Nucleus accumbens (tissue), 56 donors: ENCODE data around the gene PLXNB2.

Experiments
- DNase-seq, 56 donors: peaks; one replicate each; lab custom pipeline; 2025; lab: John Stamatoyannopoulos, UW

PLXNB2 gene

GRCh38 chr22:50299785-50300619 lies 7.4 kb downstream of the PLXNB2 start:
- DNase-seq = peak in 2 of 56 donors; percentile 9 to 44

GRCh38 chr22:50298937-50299784 lies 8.3 kb downstream of the PLXNB2 start:
- DNase-seq = peak in 7 of 56 donors; percentile 20 to 32 (median 26)

GRCh38 chr22:50298266-50298637 lies 9.2 kb downstream of the PLXNB2 start:
- no peak for DNase-seq

DNA sequence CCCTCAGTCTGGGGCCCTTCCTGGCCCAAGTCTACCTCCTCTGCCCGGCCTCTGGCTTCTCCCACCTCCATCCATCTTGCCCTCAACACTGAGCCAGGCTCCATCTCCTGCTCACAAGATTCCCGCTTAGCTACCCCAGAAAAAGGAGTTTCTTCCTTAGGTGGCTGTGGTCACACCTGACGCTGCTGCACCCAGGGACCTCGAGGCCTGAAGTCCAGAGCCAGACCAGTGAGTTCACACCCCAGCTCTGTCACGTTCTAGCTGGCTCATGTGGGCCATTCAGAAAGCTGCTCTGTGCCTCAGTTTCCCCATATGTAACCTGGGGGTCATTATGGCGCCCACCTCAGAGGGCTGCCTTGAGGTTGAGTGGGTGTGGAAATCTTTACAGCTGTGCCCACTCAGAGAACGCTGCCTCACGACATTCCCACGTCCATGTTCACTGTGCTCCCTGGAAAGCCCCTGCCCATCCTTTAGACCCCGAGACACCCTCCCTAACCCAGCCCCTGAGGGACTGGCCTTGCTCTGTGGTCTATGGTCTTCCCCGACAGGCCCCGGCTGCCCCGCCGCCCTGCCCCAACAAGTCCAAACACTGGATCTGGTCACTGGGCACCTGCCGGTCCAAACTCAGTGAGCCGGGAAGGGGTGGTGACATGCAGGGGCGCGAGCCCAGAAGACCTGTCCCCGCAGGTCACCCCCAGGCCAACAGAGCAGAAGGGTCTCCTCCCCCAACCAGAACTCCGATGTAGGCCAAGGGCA lies 9.8 kb downstream of the PLXNB2 start:
- DNase-seq = no peak

DNA sequence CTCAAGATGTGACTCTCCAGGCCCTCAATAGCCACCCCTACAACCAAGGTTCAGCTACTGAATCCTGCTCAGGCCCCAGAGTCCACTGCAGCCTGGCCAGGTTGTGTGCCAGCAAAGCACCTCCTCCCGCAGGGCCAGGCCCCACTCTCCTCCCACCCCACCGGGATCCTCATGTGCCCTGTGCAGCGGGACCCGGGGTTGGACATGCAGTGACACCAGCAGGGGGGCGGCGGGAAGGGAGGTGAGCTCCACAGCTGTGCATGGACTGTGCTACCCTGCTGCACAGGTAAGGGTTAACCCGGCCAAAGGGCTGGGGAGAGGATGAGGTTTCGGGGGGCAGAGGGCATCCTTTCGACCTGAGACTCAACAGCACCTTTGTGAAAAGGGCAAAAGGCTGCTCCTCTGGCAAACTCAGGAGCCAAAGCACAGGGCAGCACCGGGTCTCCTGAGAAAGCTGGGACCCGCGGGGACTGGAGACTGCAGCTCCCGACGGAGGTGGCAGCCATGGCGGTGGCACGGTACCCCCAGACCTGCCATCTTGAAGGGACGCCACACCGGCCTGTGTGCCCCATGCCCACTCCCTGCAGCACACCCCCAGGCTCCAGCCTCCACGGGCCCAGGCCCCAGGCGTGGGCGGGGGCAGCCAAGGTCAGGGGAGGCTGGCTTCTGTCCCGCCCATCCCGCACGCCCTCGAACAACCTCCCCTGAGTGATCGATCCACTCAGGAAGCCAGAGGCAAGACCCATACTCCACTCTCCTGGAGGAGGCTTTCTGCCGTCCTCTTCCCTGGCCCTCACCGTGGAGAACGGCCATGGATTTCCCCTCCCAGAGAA lies 10.6 kb downstream of the PLXNB2 start:
- DNase-seq = no peak

- DNase-seq = no peak
These were observed 13.2 kb downstream of the PLXNB2 start for GRCh38 chr22:50294319-50294656.

GRCh38 chr22:50293441-50294318 lies 13.8 kb downstream of the PLXNB2 start:
- DNase-seq = peak in 16 of 56 donors; percentile 16 to 72 (median 32)

GRCh38 chr22:50292643-50293440 lies 14.6 kb downstream of the PLXNB2 start:
- DNase-seq = peak in 2 of 56 donors; percentile 17 to 71

DNA sequence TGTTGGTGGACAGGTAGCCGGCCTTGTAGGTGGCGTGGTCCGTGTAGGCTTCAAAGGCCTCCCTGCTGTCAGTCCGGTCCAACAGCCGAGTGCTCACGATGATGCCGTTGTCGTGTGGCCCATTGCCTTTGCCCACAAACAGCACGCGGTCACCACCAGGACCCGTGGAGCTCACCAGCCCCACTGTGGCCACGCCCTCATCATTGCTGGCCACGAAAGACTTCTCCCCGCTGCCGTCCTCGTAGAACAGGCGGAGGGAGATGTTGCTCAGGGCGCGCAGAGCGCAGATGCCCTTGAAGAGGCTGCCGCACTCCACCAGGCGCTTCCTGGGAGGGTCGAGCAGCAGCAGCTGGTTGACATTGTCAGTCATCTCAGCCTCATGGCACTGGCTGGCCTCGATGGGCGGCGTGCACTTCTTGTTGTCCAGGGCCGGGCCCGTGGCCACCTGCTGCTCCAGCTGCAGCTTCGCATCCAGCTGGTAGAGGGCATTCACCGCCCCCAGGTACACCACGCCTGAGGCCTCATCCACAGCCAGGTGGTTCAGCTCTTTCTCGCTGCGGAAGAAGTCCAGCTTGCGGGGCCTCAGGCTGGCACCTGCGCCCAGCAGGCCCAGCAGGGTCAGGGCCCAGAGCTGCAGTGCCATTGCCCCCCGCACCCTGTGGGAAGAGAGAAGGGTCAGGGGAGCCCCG lies 17.4 kb downstream of the PLXNB2 start:
- DNase-seq = no peak

DNA sequence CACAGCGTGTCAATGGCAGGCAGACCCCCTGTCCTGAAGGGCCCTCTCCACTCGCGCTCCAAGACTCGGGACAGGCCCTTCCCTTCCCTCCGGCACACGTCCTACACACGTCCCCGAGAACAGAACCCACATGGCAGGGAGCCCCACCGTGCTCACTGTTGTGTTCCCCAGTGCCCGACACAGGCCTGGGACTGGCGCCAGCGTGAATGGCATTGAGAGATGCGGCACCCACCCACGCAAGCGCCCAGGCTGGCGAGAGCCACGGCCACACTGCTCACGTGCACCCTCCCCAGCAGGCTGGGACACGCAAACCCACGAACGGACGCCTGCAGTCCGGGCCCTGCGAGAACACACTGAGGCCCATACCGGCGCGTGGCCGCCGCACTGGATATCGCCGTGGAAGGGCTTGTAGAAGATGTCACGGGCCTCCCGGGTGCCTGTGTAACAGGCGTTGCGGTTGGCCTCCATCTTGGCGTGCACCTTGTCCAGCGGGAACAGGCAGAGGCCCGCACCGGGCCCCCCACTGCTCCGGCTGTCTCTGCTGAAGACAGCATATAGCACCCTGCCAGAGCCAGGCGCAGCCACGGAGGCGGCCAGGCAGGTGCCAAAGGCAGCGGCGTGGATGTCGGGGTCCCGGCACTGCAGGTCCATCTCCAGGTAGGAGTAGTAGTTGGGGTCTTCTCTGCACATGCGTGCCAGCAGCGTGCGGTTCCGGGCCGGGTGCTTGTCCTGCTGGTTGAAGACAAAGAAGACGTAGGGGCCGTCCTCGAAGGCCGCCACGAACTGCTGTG lies 18.1 kb downstream of the PLXNB2 start:
- no peak for DNase-seq

DNA sequence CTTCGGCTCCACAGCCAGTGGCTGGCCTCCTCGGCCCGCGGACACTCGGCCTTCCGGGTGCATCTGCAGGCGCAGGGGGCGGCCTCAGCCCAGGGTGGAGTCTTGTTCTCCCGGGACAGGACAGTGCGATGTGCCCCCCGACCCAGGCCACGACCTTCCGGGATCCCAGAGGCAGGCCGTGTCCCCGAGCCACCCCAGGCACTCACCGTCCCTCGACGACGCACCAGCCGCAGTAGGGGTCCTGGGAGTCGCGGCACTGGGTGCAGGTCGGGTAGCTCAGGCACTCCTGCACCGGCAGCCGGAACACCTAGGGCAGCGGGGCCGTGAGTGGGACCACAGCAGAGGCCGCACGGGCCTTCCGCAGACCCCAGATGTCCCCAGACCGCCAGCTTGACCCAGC lies 19.7 kb downstream of the PLXNB2 start:
- DNase-seq = no peak

- DNase-seq = no peak
These were observed 20.6 kb downstream of the PLXNB2 start for GRCh38 chr22:50286701-50287318.

- no peak for DNase-seq
These were observed 21.2 kb downstream of the PLXNB2 start for GRCh38 chr22:50286275-50286674.

- DNase-seq = no peak
These were observed 21.7 kb downstream of the PLXNB2 start for GRCh38 chr22:50285568-50286229.

DNA sequence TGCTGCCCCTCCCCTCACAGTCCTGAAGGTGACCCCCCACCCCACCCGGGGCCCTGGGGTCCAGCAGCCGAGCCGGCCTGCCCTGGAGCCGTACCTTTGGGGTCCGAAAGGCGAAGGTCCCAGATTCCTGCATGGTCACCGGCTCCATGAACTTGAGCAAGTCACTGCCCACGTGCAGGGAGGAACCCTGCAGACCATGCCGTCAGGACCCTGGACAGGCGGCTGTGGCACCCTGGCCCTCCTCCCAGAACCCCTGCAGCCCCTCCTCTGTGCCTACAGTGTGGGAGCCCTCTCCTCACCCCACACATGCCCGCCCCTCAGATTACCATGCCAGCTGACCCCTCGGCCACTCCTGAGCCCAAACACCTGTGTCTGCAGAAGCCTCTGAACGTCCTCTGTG lies 23.0 kb downstream of the PLXNB2 start:
- no peak for DNase-seq

GRCh38 chr22:50283821-50284220 lies 23.6 kb downstream of the PLXNB2 start:
- no peak for DNase-seq
